Stimulated activated CD4-positive, alpha-beta T cell treated with anti-CD3 and anti-CD28 coated beads, Interleukin-2, amount 100 ng/mL, for 24 hours (primary cell): ENCODE measurements around the gene BGLAP.

Experiments used
- DNase-seq, 2 donors: peaks; one replicate each; pipeline ENCODE4 v3.0.0-alpha.2; 2020

BGLAP gene

DNA sequence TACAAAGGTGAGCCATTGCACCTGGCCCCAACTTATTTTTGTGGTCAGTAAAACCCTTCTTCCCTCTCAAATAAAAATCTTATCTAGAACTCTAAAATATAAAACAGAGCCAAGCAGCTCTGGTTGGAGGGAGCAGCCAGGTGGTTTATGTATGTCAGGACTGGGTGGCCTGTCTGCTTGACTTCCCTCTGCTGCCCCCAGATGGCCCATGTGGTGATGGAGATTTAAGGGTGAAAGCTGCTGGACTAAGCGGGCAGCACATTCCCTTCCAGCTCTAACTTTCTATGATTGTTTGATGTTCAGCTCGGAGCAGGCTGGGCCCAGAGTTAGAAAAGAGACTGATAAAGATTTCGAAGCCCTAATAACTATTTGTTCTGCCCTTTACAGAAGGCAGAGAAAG lies 17.8 kb downstream of the BGLAP start:
- DNase-seq: no peak

GRCh38 chr1:156260896-156261295 lies 18.9 kb downstream of the BGLAP start:
- no peak for DNase-seq

- no peak for DNase-seq
Measured at GRCh38 chr1:156262461-156263287, 20.7 kb downstream of the BGLAP start.

DNA sequence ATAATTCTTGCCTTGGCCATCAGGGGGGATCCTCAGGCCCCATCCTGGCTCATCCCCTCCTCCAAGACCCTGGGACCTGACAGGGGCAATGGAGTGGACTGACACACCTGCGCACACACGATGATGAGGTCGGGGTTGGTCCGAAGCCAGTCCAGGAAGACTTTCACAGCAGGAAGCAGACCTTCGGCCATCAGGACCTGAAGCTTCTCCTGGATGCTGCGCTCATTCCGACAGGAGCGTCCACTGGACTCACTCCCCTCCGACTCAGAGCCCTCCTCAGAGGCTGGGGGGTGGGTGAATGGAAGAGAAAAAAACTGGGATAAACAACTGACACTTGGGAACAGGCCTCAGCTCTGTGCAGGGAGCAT lies 21.3 kb downstream of the BGLAP start:
- DNase-seq: no peak

- no peak for DNase-seq
Measured at GRCh38 chr1:156266051-156266450, 24.1 kb downstream of the BGLAP start.

GRCh38 chr1:156268336-156268735 lies 26.4 kb downstream of the BGLAP start:
- DNase-seq: no peak

DNA sequence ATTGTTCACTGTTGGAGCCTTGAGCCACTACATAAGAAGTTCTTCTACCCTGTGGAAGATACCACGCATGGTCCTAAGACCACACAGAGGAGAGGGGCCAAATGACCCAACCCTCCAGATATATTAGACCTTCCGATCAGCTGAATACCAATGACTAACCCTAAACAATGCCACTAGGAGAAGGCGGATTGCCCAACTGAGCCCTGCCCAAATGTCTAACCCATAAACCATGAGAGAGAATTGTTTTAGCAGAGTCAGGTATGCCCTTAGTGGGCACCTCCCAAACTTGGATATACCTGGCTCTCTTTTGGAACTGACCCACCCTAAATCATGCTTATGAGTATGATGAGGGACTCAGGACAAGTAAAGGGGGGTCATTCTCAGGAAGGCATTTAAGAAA lies 28.3 kb downstream of the BGLAP start:
- DNase-seq: no peak

GRCh38 chr1:156276532-156276931 lies 34.5 kb downstream of the BGLAP start:
- no peak for DNase-seq

DNA sequence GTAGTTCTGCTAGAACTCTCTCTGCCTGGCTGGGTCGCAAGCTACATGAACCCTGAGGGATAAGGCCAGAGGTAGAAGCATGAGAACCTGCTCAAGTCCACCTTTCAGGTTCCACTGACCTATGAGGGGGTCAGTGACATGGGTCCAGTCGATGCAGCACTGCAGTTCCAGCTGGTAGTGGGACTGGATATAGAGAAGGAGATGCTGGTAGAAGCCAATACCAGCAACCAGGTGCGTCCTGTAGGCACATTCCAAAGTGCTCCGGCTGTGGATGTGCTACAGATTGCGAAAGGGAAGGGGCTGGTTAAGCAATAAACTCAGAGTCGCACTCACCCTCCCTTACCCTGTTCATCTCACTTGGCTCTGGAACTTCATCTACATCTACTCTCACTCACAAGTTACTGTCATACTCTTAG lies 35.0 kb downstream of the BGLAP start:
- no peak for DNase-seq

GRCh38 chr1:156279837-156280236 lies 37.9 kb downstream of the BGLAP start:
- DNase-seq: no peak

GRCh38 chr1:156281281-156281680 lies 39.3 kb downstream of the BGLAP start:
- peak; percentile 57 to 62 for DNase-seq

DNA sequence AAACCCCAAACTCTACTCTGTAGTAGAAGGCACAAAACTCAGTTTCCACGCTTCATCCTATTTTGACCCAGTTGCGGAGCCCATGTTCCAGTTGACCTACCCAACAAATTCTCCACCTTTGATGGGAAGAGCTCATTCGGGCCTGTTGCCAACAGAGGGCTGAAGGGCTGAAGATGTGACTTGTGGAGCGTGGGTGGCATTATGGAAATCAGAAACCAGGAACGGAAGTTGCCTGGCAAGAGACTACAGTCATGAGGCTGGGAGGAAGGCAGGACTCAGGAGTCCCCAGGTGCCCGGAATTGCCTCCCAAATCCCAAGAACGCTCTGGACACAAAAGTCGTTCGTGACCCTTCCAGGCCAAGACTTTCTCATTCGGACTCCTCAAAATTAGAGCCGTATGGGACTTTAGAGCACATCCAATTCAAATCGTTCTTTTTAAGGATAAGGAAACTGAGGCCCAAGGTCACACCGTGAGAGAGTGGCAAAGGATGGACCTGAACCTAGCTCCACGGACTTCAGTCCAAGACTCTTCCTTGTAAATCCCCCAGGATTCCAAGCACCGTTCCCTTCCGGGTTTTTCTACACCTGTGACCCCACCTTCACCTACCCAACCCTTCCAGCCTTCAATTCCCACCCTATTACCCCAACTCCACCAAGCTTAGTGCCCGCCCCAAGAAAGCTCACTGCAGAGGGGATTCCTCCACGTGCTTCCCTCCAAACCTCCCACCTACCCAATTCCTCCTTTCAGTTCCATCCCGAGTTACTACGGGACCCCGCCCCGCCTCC lies 39.9 kb downstream of the BGLAP start:
- peak; percentile 38 to 46 for DNase-seq

DNA sequence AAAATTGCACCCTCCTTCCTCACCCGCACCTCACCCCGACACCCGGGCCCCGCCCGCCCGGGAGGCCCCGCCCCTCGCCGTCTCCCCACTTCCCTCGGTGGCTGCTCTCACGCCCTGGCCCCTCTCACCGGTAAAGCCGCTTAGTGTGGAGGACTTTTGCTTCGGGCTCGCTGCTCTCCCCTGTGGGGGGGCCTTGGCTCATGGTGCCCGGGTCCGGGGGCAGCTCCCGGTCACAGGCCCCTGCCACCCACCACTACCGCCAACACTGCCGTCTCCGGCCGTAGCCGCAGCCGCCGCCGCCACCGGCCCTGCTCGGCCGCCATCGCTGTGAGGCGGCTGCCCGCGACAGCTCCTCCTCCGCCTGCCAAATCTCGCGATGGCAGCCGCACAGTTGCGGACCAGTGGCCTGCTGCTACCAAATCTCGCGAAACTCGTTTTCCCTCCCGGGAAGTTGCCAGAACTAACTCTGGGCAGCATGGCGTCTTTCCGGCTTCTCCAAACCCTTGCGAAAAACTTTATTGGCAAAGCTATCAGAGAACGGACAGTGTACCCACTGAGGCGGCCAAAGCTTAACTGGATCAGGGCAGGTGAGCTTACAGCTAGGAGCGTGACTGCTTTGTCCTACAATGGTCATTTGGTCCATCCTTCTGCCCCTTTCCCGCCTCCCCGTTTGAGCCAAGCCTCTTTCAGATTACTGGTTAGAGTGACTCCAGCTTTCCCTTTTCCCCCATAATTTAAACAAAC lies 40.7 kb downstream of the BGLAP start, which contains the start of gene SMG5:
SMG5 (minus strand) TSS at position 347 of the 744 bp plus-strand sequence; CDS start at position 202, 145 bp downstream.
- DNase-seq: peak; percentile 94 to 95

- no peak for DNase-seq
Measured at GRCh38 chr1:156283521-156283920, 41.5 kb downstream of the BGLAP start.

- no peak for DNase-seq
Measured at GRCh38 chr1:156284112-156284511, 42.1 kb downstream of the BGLAP start, which contains the start of gene TMEM79. Gene TMEM79, plus strand, starts transcription at chr1:156284325. Its CDS starts 902 bp downstream, at chr1:156285227.

DNA sequence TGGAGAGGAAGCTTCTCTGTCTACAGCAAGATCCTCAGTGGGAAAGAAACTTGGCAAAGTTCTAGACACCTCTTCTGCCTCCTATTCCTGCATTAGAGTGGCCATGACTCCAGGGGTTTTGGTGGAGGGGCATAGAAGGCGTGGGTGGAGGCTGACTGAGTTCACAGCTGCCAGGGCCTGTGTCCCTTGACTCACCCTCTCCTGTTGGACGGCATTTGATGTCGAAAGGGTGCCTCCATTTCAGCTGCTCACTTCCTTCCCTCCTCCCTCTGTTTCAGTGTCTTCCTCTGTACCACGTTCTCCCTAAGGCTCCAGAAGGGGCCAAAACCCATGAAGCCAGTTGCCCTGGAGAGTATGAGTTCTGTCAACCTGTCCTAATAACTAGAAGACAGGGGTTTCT lies 42.8 kb downstream of the BGLAP start:
- no peak for DNase-seq

DNA sequence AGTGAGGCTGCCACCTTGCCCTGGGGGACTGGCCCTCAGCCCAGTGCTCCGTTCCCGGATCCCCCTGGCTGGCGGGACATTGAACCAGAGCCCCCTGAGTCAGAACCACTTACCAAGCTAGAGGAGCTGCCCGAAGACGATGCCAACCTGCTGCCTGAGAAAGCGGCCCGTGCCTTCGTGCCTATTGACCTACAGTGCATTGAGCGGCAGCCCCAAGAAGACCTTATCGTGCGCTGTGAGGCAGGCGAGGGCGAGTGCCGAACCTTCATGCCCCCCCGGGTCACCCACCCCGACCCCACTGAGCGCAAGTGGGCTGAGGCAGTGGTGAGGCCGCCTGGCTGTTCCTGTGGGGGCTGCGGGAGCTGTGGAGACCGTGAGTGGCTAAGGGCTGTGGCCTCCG lies 43.5 kb downstream of the BGLAP start:
- DNase-seq: no peak

DNA sequence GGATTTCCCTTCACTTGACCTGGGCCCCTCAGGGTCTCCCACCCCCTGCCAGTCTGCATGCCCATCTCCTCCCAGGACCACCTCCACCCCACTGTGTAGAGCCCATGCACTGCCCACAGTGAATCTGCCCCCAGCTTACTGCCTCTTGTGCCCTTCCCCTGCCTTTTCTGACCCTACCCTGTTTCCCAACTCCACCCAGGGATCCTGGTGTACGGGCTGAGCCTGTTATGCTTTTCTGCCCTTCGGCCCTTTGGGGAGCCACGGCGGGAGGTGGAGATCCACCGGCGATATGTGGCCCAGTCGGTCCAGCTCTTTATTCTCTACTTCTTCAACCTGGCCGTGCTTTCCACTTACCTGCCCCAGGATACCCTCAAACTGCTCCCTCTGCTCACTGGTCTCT lies 44.1 kb downstream of the BGLAP start:
- no peak for DNase-seq

DNA sequence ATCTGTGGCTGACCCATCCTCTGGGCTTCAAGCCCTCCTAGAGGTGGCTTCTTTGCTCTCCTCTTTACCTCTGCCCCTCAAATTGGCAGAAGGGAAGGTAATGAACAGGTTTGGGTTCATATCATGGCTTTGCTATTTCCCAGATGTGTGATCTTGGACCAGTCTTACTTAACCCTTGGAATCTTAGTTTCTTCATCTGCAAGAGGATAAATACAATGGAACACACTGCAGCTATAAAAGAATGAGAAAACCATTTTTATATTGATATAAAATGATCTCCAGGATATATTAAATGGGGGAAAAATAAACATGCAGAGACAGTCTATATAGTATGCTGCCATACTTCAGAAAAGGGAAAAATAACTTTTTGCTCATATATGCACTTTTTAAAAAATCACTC lies 47.9 kb downstream of the BGLAP start:
- no peak for DNase-seq

GRCh38 chr1:156291226-156292061 lies 49.5 kb downstream of the BGLAP start:
- peak in 1 of 2 donors; percentile 42 for DNase-seq
